Thymus (tissue), 11 donors: Measurements from ENCODE around the gene AMH. TPM values are rescaled to one million over a fixed set of nuclear protein-coding genes. Genes with fewer than 3 reads are reported as not detected.

Source experiments
- DNase-seq, 9 donors: peaks; one replicate each; pipeline ENCODE4 v3.0.0-alpha.2; 2013; ENCODE audit warnings: low spot score in 9 of 9, low read depth in 6 of 9, missing footprints in 1 of 9
- H3K27ac ChIP-seq, 2 donors: one replicate each; pipeline ENCODE4 v1.5.1; 2013; ENCODE audit warnings: control low read depth in 1 of 2, low read depth in 1 of 2, low read length in 1 of 2, mild to moderate bottlenecking in 1 of 2, moderate library complexity in 1 of 2
- H3K27me3 ChIP-seq, 2 donors: one replicate each; pipeline ENCODE4 v1.5.1; 2013; ENCODE audit warnings: low read length in 1 of 2; ENCODE audit not compliant: control insufficient read depth in 2 of 2, insufficient read depth in 1 of 2
- H3K36me3 ChIP-seq, 2 donors: one replicate each; pipeline ENCODE4 v1.5.1; 2013; ENCODE audit warnings: low read length in 1 of 2, mild to moderate bottlenecking in 1 of 2, moderate library complexity in 1 of 2; ENCODE audit not compliant: control insufficient read depth in 2 of 2, insufficient read depth in 2 of 2
- H3K4me1 ChIP-seq, 2 donors: one replicate each; pipeline ENCODE4 v1.5.1; 2013; ENCODE audit warnings: low read length in 2 of 2; ENCODE audit not compliant: control insufficient read depth in 2 of 2, insufficient read depth in 2 of 2
- H3K4me3 ChIP-seq, 2 donors: one replicate each; pipeline ENCODE4 v1.5.1; 2013; ENCODE audit warnings: low read length in 2 of 2, control low read depth in 1 of 2, mild to moderate bottlenecking in 1 of 2
- H3K9me3 ChIP-seq, 2 donors: one replicate each; pipeline ENCODE4 v1.5.1; 2013; ENCODE audit warnings: low read length in 1 of 2, mild to moderate bottlenecking in 1 of 2; ENCODE audit not compliant: control insufficient read depth in 2 of 2, insufficient read depth in 1 of 2
- WGBS: extraction: QIAGEN DNeasy Blood & Tissue Kit; methylation state at CpG from one replicate; pipeline ENCODE4 v1.1.7; 2013; 5-methylcytosine and 5-hydroxymethylcytosine counted together
- polyA plus RNA-seq: library from polyadenylated mRNA; stranded (reverse); fragments of 200-250 nt; gene quantifications from one replicate; pipeline ENCODE4 v1.2.3, GENCODE V29; 2013
- total RNA-seq: library from RNA; stranded (reverse); fragments of 120-200 nt; gene quantifications from one replicate; pipeline ENCODE4 v1.2.4, GENCODE V29; 2013
- donor health status: healthy.

Gene AMH
- total and polyA plus RNA-seq, 2 donors: 0.61 to 2.2 TPM

DNA sequence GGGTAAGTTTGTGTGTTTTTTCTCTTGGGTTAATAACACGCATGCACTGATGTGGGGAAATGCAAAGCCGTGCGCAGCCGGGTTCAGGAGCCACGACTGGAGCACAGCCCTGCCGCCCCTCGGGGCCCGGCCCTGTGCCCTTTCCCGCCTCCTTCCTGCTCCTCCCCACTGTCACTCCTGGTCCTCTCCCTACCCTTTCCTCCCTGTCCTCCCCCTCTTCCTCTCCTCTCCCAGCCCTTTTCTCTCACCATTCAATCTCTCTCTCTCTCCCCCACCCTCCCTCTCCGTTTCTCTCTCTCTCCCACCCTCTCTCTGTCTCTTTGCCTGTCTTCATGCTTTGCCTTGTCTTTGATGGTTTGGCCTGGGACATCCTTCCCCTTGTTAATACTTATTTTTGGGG, 40.1 kb upstream of the AMH start:
- Histone ChIP-seq H3K27ac (no peak overlapping the region), H3K36me3 (peaks cover 72 to 80% of the 10 kb centered on the region in 2 donors), H3K4me3 (no peak overlapping the region), H3K4me1 (peaks cover 0 to 7% of the 10 kb centered on the region in 2 donors), H3K27me3 (no peaks in the 10 kb centered on the region), H3K9me3 (no peaks in the 10 kb centered on the region)
- WGBS: 96% methylated on average over 10 of the region's 10 CpGs
- DNase-seq: no peak

DNA sequence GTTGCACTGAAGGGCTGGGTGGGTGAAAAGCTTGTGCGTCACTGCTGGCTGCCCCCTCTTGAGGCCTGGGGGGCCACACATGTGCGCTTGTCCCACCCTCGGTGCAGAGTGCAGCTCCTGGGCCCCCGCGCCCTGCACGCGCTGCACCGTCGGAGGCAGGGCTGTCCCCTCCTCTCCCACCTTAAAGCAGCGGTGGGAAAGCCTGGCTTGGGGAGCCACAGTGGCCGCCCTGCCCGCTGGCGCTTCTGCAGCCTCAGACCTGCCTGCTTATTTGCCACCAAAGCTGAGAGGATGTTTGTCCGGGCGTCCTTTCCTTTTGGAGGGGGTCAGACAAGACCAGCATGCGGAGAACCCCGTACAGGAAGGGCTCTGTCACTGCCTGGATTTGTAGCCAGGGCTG, 39.7 kb upstream of the AMH start:
- 98% methylated on average over 17 of the region's 17 CpGs for WGBS

DNA sequence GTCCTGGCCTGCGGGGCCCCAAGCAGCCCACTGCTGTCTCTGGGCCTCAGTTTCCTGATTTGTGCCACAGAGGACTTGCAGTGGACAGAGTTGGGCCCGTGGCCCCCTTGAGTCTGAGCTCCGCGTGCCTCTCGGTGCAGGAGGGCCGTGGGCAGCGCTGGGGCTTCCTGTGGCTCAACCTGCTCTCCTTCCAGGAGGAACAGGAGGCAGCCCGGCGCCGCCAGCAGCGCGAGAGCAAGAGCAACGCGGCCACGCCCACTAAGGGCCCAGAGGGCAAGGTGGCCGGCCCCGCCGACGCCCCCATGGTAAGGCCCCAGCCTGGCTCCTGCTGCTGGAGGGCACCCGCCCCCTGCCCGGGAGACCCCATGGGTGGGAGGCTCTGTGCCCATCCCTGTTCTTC, 38.9 kb upstream of the AMH start:
- Histone ChIP-seq H3K27me3 (no peaks in the 10 kb centered on the region), H3K9me3 (no peaks in the 10 kb centered on the region), H3K4me1 (peaks cover 0 to 17% of the 10 kb centered on the region in 2 donors), H3K36me3 (peaks cover 75 to 85% of the 10 kb centered on the region in 2 donors), H3K27ac (no peak overlapping the region), H3K4me3 (no peak overlapping the region)
- WGBS: 98% methylated on average over 21 of the region's 21 CpGs
- no peak for DNase-seq

More for the DNA sequence above, 39.7 kb upstream of the AMH start:
- H3K9me3 ChIP-seq: no peaks in the 10 kb centered on the region
- H3K4me3 ChIP-seq: no peak overlapping the region
- H3K27ac ChIP-seq: no peak overlapping the region
- H3K27me3 ChIP-seq: no peaks in the 10 kb centered on the region
- DNase-seq: no peak
- H3K36me3 ChIP-seq: peaks cover 72 to 80% of the 10 kb centered on the region in 2 donors
- peaks cover 0 to 10% of the 10 kb centered on the region in 2 donors for H3K4me1 ChIP-seq

DNA sequence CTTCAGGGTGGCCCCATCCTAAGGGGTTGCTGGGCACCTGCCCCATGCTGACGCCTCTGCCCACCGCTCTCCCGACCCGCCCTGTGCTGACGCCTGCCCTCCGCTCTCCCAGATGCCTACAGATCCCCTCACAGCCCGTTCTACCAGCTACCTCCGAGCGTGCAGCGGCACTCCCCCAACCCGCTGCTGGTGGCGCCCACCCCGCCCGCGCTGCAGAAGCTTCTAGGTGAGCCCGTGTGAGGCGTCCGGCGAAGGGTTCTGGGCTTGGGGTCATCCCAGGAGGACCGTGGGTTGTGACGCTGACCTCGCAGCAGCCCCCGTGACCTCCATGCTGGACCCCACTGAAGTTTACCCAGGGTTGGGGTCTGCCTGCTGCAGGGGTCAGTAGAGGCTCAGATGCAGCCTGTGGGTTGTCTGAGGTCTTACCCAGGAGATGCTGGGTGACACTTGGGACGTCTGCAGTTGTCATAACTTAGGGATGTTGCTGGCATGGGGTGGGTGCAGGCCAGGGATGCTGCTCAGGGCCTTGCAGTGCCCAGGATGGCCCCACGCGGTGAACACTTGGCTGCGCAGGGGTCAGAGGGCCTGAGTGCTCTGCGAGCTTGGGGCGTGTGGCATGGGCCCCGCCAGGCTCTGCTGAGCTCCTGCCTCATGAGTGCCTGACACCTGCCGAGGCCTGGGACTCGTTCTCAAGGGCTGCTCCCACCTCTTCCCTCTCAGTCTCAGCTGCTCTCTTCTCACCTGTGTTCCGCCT, 38.0 kb upstream of the AMH start:
- H3K27me3 ChIP-seq: no peaks in the 10 kb centered on the region
- no peak overlapping the region for H3K27ac ChIP-seq
- no peak overlapping the region for H3K4me3 ChIP-seq
- peaks cover 0 to 23% of the 10 kb centered on the region in 2 donors for H3K4me1 ChIP-seq
- H3K36me3 ChIP-seq: peaks cover 81 to 95% of the 10 kb centered on the region in 2 donors
- 98% methylated on average over 33 of the region's 33 CpGs for WGBS
- no peaks in the 10 kb centered on the region for H3K9me3 ChIP-seq
- DNase-seq: no peak

DNA sequence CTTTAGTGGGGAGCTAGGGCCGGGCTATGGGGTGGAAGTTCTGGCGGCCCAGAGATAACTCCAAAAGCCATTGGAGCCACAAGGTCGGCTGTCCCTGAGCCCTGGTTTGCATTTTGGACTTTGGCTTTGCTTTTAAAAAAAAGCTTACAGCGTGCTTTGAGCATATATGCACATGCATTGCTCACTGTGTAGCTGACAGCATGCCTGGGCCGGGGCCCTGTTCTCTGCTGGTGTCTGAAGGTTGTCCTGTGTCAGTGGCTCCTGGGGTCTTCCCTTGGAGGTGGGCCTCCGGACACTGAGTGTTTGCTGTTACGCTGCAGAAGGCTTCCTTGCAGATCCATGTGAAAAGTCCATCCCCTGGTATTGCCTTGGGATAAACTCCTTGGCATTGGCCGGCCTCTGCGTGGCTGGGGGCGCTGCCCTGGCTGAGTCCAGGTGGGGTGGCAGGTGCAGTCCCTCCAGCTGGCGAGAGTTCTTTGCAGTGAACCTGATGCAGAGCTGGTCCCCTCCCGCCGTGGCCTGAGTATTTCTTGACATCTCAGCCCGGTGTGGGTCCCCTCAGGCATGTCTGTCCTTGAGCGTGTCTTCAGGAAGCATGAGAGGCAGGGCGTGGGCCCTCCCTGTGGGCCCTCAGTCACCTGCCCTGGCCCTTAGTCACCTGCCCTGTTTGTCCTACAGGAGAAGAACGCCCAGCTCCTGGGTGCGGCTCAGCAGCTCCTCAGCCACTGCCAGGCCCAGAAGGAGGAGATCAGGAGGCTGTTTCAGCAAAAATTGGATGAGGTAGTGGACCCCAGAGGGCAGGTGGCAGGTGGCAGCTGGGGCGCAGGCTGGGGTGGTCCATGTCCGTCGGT, 36.0 kb upstream of the AMH start:
- Histone ChIP-seq H3K27ac (no peak overlapping the region), H3K36me3 (peaks cover 90 to 98% of the 10 kb centered on the region in 2 donors), H3K27me3 (no peaks in the 10 kb centered on the region), H3K4me3 (no peak overlapping the region), H3K9me3 (no peaks in the 10 kb centered on the region), H3K4me1 (peaks cover 0 to 26% of the 10 kb centered on the region in 2 donors)
- DNase-seq: no peak
- WGBS: 98% methylated on average over 21 of the region's 21 CpGs

DNA sequence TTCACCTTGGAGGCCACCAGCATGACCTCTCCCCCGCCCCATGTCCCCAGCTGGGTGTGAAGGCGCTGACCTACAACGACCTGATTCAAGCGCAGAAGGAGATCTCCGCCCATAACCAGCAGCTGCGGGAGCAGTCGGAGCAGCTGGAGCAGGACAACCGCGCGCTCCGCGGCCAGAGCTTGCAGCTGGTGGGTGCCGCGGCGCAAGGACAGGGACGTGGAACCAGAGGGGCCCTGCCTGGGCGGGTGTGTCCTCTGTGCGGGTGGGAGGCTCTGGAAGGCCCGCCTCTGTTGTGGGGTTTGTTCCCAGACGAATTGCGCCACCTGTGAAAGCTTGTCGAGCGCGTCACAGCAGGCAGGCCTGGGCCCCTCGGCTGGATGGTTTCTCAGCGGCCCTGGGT, 35.3 kb upstream of the AMH start:
- Histone ChIP-seq H3K9me3 (no peaks in the 10 kb centered on the region), H3K4me3 (no peak overlapping the region), H3K27me3 (no peaks in the 10 kb centered on the region), H3K4me1 (peaks cover 0 to 26% of the 10 kb centered on the region in 2 donors), H3K27ac (no peak overlapping the region), H3K36me3 (peaks cover 91 to 96% of the 10 kb centered on the region in 2 donors)
- 92% methylated on average over 26 of the region's 26 CpGs for WGBS
- DNase-seq: no peak

DNA sequence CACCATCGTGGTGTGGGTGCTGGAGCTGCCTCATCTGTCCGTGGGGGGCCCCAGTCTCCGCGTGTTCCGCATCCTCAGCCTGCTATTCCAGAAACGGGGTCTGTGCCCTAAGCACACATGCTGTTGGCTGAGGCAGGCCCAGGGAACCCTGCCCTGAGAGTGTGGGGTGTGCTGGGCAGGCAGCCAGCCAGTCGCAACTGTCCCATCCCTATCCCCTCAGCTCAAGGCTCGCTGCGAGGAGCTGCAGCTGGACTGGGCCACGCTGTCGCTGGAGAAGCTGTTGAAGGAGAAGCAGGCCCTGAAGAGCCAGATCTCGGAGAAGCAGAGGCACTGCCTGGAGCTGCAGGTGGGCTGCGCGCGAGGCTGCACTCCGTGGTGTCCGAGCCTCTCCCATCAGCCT, 34.9 kb upstream of the AMH start:
- H3K4me1 ChIP-seq: peaks cover 0 to 26% of the 10 kb centered on the region in 2 donors
- H3K27ac ChIP-seq: peak overlapping the region in 1 of 2 donors; percentile 49
- no peaks in the 10 kb centered on the region for H3K9me3 ChIP-seq
- no peaks in the 10 kb centered on the region for H3K27me3 ChIP-seq
- 98% methylated on average over 17 of the region's 17 CpGs for WGBS
- H3K36me3 ChIP-seq: peaks cover 91 to 96% of the 10 kb centered on the region in 2 donors
- DNase-seq: no peak
- H3K4me3 ChIP-seq: no peak overlapping the region

DNA sequence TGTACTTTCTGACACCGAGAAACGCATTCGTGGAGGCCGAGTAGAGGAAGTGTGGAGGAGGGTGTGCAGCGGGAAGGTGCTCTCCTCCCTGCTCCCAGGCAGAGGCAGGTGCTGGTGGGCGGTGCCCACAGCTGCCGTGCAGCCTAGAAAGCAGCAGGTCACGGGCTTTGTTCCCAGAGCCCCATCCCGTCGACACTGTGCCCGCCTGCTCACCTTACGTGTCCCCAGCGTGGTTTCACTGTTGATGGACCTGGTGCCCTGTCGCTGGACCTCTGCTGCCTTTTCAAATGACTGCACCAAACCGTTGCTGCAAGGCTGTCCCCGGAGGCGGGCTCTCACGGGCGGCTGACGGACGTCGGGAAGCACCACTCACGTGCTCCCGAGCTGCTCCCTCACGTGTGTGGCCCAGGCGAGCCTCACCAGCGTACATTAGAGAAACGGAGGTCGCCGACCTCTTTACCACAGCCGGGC, 33.8 kb upstream of the AMH start:
- peaks cover 91 to 97% of the 10 kb centered on the region in 2 donors for H3K36me3 ChIP-seq
- H3K4me3 ChIP-seq: no peak overlapping the region
- H3K27ac ChIP-seq: peak overlapping the region in 1 of 2 donors; percentile 42
- H3K9me3 ChIP-seq: no peaks in the 10 kb centered on the region
- 90% methylated on average over 31 of the region's 31 CpGs for WGBS
- peaks cover 0 to 26% of the 10 kb centered on the region in 2 donors for H3K4me1 ChIP-seq
- H3K27me3 ChIP-seq: no peaks in the 10 kb centered on the region
- DNase-seq: no peak
